ENCODE data around the gene MYO1H. TPM values are rescaled to one million over a fixed set of nuclear protein-coding genes. Genes with fewer than 3 reads are reported as not detected.
A peak's percentile ranks its signal among the peaks of the same experiment; 100 is the strongest.

The MYO1H gene
- total RNA-seq, 1 experiment from 2014 or later: 0.26 TPM

- Histone ChIP-seq H3K9me3 (ENCODE audit: control insufficient read depth, low read depth, low read length) (no peaks in the 10 kb centered on the region), H3K14ac (ENCODE audit: insufficient read depth, low read length) (peak overlapping the region; percentile 69; the same call in 1 of the 2 replicates), H3K4me1 (ENCODE audit: insufficient read depth, low read length) (no peaks in the 10 kb centered on the region; the same call in 1 of the 2 replicates), H3K56ac (ENCODE audit: insufficient read length, low read depth, low read length) (no peak overlapping the region), H4K20me1 (ENCODE audit: control insufficient read depth, insufficient read depth, insufficient read length) (no peaks in the 10 kb centered on the region), H2BK120ac (ENCODE audit: low read depth, low read length, poor library complexity, severe bottlenecking) (no peak overlapping the region), H3K9ac (ENCODE audit: extremely low read depth, insufficient read length, low read length) (no peak overlapping the region), H2AFZ (ENCODE audit: low read length) (no peak overlapping the region), H3K23ac (ENCODE audit: insufficient read length, low read depth, low read length) (no peak overlapping the region), H3K18ac (ENCODE audit: insufficient read length, low read depth, low read length) (peak overlapping the region; percentile 74), H3K23me2 (ENCODE audit: insufficient read length, low read depth, low read length, poor library complexity, severe bottlenecking) (no peaks in the 10 kb centered on the region), H4K91ac (ENCODE audit: insufficient read length, low read depth, low read length) (no peak overlapping the region), H3K27ac (ENCODE audit: insufficient read length, low read depth, low read length) (no peak overlapping the region), H2BK20ac (ENCODE audit: low read depth, low read length, poor library complexity, severe bottlenecking) (no peak overlapping the region), H2BK15ac (ENCODE audit: low read depth, low read length) (no peak overlapping the region), H3K4me2 (ENCODE audit: insufficient read depth, insufficient read length, low read length) (no peak overlapping the region), H3K79me2 (ENCODE audit: insufficient read depth, low read length) (no peaks in the 10 kb centered on the region), H4K5ac (ENCODE audit: insufficient read length, low read depth, low read length) (no peak overlapping the region), H2BK12ac (ENCODE audit: insufficient read length, low read depth, low read length) (no peak overlapping the region), H3K27me3 (ENCODE audit: insufficient read depth, low read length) (no peaks in the 10 kb centered on the region), H4K8ac (replicated peaks; ENCODE audit: insufficient read length, low read depth, low read length) (no peak overlapping the region), H2BK5ac (ENCODE audit: insufficient read length, low read length) (no peak overlapping the region), H2AK5ac (ENCODE audit: insufficient read length, low read length) (no peak overlapping the region), H3K79me1 (ENCODE audit: insufficient read depth, low read depth, low read length, poor library complexity, severe bottlenecking) (no peaks in the 10 kb centered on the region), H3K4ac (ENCODE audit: low read depth, low read length) (no peak overlapping the region; the same call in 1 of the 2 replicates), H3T11ph (ENCODE audit: low read length) (no peak overlapping the region)
- no peak for DNase-seq
- no peak overlapping the region for H3K4me3 Mint-ChIP-seq
- H3K27ac Mint-ChIP-seq: peak overlapping the region; percentile 59 to 76 (median 70); a peak in 3 of 7 replicates
- no peak for TF ChIP-seq CTCF (conservative IDR thresholded peaks at IDR 0.05)
- H3K9me3 Mint-ChIP-seq: no peaks in the 10 kb centered on the region
- no CpG with 5 or more reads among the region's 9 CpGs for WGBS (ENCODE audit: extremely low coverage, insufficient read length, low lambda C conversion rate)
- H3K27me3 Mint-ChIP-seq (ENCODE audit: low read depth): no peaks in the 10 kb centered on the region; the same call in 1 of the 2 replicates
- H3K36me3 Mint-ChIP-seq (ENCODE audit: insufficient read depth in 1 of 3, low read depth in 3 of 3): peaks cover 0 to 12% (median 7%) of the 10 kb centered on the region in 3 experiments; a peak in 5 of 7 replicates
- H3K4me1 Mint-ChIP-seq: peaks cover 19 to 22% of the 10 kb centered on the region in 2 experiments
Measured at GRCh38 chr12:109440851-109441490, 93.3 kb downstream of the MYO1H start.

All from H9 (cell line).